Stimulated activated CD4-positive, alpha-beta T cell treated with anti-CD3 and anti-CD28 coated beads, TNF-alpha, amount 100 ng/mL, for 1 hour (primary cell): ENCODE data around the gene OTOGL.
"Not testable (repeated sequence)": the region's sequence is repeated elsewhere in the genome, so short reads cannot be mapped to it uniquely, and the experiment has no call there.

Source experiments
- DNase-seq, 3 donors: peaks; one replicate each; pipeline ENCODE4 v3.0.0-alpha.2; 2020; ENCODE audit warnings: low read depth in 3 of 3, low spot score in 1 of 3

The OTOGL gene

GRCh38 chr12:80186727-80187217 is 87.4 kb downstream of the OTOGL start:
- DNase-seq, result no peak

GRCh38 chr12:80187660-80188090 is 88.3 kb downstream of the OTOGL start:
- DNase-seq, result no peak

GRCh38 chr12:80188576-80188975 is 89.2 kb downstream of the OTOGL start:
- no peak for DNase-seq

GRCh38 chr12:80189241-80189640 is 89.9 kb downstream of the OTOGL start:
- no peak for DNase-seq

- DNase-seq, result no peak
These were observed 90.7 kb downstream of the OTOGL start for GRCh38 chr12:80190001-80190400.

GRCh38 chr12:80192087-80192486 is 92.8 kb downstream of the OTOGL start:
- DNase-seq, result no peak

GRCh38 chr12:80193865-80194264 is 94.5 kb downstream of the OTOGL start:
- no peak for DNase-seq

GRCh38 chr12:80195074-80195726 is 95.9 kb downstream of the OTOGL start:
- DNase-seq, result no peak

- DNase-seq, result no peak
These were observed 96.4 kb downstream of the OTOGL start for GRCh38 chr12:80195737-80196136.

- DNase-seq, result no peak
These were observed 97.1 kb downstream of the OTOGL start for GRCh38 chr12:80196419-80196818.

GRCh38 chr12:80198782-80199337 is 99.5 kb downstream of the OTOGL start:
- no peak for DNase-seq

GRCh38 chr12:80199931-80200330 is 100.6 kb downstream of the OTOGL start:
- no peak for DNase-seq

- DNase-seq, result no peak
These were observed 101.1 kb downstream of the OTOGL start for GRCh38 chr12:80200414-80200813.

- DNase-seq, result no peak
These were observed 102.6 kb downstream of the OTOGL start for GRCh38 chr12:80201908-80202307.

GRCh38 chr12:80205960-80206359 is 106.6 kb downstream of the OTOGL start:
- no peak for DNase-seq

GRCh38 chr12:80208071-80208470 is 108.7 kb downstream of the OTOGL start:
- DNase-seq, result no peak

- DNase-seq, result no peak
These were observed 112.3 kb downstream of the OTOGL start for GRCh38 chr12:80211671-80212070.

GRCh38 chr12:80212938-80213645 is 113.8 kb downstream of the OTOGL start:
- no peak for DNase-seq

- DNase-seq, result no peak
These were observed 114.5 kb downstream of the OTOGL start for GRCh38 chr12:80213871-80214270.

GRCh38 chr12:80217011-80217535 is 117.7 kb downstream of the OTOGL start:
- no peak for DNase-seq

GRCh38 chr12:80218925-80219324 is 119.6 kb downstream of the OTOGL start:
- DNase-seq, result not testable (repeated sequence)

GRCh38 chr12:80219345-80219744 is 120.0 kb downstream of the OTOGL start:
- no peak for DNase-seq
